ENCODE data around the gene MLLT3.

MLLT3 gene

DNA sequence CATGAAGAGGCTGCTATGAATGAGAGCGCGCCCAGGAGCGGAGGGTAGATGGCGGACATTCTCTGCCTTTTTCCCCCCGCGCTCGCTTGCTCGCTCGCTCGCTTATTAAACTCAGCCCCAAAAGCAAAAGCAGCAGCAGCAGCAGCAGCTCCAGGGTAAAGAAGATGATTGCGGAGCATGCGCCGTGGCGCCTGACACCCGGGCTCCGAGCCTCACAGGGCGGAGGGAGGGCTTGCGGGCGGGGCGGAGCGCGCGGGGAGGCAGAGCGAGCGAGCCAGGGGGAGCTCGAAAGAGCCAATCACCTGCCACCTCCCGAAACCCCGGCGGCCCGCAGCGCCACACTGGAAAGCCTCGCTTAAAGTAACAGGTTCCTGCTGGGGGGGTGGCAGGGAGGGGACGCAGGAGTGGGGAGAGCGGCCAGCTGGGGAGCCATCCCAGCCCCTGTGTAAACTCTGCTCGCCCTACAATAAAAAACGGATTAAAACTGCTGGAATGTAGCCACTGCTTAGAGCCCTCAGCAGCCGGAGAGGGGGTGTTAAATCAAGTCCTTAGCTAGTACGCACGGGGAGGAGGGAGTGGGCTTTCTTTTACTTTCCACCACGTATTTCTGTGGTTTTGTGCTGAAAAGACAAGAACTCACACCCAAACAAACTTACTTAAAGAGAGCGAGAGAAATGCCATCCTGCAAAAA is at the start of gene MLLT3:
TSS of gene MLLT3 (minus strand) at position 170 of the 691 bp plus-strand sequence.
- peak; percentile 96 to 97 for DNase-seq

DNA sequence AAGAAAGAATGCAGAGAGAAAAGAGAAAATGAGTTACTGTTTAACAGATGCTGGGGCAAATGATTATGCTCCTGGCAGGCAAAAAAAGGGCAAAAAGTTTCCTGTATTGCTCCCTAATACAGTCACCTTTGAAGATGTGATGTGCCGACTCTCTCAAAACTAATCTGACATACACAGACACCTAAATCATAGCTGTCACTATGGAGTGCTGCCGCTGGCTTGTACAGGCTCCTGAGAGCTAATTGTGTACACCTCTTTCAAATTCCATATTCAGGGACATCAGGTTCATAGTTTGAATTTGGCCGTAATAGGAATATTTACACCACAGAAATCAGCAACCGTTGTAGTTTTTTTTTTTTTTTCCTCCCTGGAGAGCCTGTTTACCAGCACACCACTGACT is 49.3 kb upstream of the MLLT3 start:
- no peak for DNase-seq

DNA sequence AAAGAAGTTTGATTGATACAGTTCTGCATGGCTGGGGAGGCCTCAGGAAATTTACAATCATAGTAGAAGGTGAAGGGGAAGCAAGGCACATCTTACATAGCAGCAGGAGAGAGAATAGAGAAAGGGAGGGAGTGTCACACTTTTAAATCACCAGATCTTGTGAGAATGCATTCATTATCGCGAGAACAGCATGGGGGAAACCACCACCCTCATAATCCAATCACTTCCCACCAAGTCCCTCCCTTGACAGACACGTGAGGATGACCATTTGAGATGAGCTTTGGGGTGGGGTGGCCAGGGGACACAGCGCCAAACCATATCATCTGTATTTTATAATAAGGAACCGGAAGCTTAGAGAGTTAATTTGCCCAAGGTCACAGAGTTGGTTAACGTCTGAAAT is 48.1 kb upstream of the MLLT3 start:
- DNase-seq, result no peak

DNA sequence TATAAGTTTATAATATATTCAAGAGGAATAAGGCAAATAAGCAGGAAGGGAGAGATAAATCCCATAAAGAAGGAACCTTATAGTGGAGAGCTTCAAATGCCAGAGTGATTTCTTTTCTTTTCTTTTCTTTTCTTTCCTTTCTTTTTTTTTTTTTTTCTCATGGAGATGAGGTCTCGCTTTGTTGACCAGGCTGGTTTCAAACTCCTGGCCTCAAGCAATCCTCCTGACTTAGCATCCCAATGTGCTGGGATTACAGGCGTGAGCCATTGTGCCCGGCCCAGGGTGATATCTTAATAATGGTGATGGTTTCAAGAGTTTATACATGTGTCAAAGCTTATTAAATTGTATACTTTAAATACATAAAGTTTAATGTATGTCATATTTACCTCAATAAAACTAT is 42.2 kb upstream of the MLLT3 start:
- DNase-seq, result no peak

DNA sequence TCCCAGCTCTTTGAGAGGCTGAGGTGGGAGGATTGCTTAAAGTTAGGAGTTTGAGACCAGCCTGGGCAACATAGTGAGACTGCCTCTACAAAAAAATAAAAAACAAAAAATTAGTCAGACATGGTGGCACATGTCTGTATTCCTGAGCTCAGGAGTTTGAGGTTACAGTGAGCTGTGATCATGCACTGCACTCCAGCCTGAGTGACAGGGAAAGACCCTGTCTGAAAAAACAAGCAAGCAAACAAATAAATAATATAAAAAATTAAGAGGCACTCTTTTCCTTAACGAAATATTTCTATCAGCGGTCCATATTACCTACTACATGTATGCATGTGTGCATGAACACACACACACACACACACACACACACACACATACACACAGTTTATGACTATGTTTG is 40.8 kb upstream of the MLLT3 start:
- DNase-seq, result no peak

DNA sequence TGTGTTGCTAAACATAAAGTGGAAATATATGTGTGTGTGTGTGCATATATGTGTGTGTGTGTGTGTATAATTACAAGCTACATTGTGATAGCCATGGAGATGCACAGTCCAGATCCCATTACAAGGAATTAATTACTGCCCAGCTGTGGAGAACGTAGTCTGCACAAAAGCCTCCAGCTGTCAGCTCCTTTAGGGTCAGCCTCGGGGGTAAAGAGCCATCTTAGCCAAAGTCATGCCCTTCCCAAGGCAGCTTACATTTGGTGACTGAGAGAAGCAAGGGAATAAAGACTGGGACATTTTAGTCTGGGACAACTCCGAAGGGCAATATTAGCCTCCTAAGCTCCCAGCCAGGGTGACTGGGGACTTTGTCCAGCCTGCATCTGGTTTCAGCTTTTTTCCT is 39.9 kb upstream of the MLLT3 start:
- no peak for DNase-seq

DNA sequence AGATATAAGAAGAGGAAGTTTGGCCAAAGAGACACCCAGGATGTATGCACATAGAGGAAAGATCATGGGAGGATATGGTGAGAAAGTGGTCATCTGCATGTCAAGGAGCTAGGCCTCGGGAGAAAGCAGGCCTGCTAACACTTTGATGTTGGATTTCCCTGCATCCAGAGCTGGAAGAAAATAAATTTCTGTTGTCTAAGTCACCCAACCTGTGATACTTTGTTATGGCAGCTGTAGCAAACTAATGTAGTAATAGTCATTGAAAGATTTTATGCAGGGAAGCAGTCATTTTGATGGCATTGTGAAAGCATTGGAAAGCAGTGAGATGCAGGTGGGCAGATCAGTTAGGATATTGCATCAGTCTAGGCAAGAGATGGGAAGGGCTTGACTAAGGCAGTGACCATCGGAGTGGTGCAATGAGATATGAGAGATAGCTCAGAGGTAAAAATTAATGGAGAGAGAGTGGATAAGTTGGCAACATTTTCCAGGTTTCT is 37.2 kb upstream of the MLLT3 start:
- DNase-seq, result no peak

DNA sequence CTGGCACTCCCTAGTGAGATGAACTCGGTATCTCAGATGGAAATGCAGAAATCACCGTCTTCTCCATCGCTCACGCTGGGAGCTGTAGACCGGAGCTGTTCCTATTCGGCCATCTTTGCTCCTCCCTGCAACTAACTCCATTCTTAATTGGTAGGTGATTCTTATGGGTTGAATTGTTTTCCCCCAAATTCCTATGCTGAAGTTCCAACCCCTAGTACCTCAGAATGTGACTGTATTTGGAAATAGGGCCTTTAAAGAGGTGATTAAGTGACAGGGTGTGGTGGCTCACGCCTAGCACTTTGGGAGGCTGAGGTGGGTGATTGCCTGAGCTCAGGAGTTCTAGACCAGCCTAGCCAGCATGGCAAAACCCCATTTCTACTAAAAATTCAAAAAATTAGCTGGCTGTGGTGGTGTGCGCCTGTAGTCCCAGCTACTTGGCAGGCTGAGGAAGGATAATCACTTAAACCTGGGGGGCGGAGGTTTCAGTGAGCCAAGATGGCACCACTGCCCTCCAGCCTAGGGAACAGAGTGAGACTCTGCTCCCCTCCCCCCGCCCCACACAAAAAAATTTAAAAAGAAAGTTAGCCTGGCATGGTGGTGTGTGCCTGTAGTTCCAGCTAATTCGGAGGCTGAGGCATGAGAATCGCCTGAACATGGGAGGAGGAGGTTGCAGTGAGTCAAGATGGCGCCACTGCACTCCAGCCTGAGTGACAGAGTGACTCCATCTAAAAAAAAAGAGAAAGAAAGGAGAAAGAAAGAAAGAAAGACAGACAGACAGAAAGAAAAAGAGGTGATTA is 36.6 kb upstream of the MLLT3 start:
- no peak for DNase-seq

DNA sequence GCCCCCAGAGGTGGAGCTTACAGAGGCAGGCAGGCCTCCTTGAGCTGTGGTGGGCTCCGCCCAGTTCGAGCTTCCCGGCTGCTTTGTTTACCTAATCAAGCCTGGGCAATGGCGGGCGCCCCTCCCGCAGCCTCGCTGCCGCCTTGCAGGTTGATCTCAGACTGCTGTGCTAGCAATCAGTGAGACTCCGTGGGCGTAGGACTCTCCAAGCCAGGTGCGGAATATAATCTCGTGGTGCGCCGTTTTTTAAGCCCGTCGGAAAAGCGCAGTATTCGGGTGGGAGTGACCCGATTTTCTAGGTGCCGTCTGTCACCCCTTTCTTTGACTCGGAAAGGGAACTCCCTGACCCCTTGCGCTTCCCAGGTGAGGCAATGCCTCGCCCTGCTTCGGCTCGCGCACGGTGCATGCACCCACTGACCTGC is 36.0 kb upstream of the MLLT3 start:
- peak; percentile 18 to 38 for DNase-seq

DNA sequence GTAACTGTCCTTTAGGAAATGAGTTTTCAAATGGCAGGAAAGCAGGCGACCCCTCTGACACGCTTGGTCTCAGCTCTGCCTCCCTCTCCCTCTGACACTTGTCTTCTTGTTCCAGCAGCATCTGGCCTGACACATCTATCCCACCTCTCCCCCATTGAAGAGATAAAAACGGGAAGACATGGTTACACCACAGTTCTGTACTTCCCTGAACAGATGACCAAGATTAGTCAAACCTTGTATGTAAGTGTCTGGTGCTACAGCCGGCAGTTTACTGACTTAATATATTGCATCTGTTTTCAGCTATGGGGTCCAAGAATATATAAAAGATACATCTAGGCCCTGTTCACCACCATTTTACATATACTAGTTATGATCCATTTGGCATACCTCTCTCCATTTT is 29.6 kb upstream of the MLLT3 start:
- DNase-seq, result no peak

DNA sequence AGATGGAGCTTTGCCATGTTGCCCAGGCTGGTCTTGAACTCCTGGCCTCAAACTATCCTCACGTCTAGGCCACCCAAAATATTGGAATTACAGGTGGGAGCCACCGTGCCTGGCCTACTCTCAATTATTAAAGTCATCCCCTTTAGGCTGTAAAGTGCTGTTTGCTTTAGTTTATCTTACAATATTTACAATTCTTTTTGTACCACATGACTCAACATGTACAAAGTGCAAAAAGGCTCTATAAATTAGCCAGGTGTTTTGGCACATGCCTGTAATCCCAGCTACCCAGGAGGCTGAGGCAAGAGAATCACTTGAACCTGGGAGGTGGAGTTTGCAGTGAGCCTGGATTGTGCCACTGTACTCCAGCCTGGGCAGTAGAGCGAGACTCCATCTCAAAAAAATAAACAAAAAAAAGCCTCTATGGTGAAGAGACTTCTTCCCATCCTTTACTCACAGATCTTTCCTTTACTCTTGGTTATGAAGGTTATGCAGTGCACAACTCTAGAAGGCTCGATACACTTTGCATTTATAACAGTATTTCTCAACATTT is 28.5 kb upstream of the MLLT3 start:
- no peak for DNase-seq

DNA sequence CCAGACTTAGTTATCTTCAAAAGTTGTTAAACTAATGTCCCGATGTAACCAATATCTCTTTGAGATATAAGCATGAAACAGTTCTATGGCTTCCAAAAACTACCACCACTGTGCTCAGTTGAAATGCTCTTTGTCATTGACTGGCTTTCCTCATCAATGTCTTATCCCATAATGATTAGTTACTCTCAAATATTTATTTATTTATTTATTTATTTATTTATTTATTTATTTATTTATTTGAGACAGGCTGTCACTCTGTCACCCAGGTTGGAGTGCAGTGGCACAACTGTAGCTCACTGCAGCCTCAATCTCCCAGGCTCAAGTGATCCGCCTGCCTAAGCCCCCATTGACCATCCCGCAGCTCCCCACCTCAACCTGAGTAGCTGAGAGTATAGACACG is 28.0 kb upstream of the MLLT3 start:
- no peak for DNase-seq

DNA sequence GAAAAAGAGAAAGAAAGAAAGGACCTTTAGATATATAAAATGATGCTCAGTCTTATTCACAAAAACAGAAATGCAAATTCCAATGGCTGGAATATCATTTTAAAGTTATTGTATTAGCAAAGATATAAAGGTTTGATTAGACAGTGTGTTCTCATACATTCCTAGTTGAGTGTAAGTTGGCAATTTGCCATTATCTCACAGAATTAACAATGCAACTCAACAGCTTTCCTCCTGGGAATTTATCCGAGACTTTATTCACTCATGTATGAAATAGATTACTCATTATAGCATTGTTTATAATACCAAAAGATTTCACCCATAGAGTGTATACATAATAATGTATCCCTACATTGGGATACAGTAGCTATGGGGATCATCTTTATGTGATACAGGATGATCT is 27.1 kb upstream of the MLLT3 start:
- DNase-seq, result no peak

DNA sequence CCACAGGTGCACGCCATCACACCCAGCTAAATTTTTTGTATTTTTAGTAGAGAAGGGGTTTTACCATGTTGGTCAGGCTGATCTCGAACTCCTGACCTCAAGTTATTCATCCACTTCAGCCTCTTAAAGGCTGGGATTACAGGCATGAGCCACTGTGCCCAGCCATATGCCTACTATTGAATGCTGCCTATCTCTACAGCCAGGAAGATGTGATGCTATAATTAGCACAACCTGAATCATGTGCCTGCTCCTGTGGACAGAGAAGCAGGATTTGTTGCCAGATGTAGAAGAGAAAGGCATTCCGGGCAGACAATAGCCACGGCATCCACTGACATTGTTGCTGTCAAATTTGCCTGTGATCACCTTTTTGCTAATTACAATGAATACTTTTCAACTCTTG is 24.4 kb upstream of the MLLT3 start:
- no peak for DNase-seq

DNA sequence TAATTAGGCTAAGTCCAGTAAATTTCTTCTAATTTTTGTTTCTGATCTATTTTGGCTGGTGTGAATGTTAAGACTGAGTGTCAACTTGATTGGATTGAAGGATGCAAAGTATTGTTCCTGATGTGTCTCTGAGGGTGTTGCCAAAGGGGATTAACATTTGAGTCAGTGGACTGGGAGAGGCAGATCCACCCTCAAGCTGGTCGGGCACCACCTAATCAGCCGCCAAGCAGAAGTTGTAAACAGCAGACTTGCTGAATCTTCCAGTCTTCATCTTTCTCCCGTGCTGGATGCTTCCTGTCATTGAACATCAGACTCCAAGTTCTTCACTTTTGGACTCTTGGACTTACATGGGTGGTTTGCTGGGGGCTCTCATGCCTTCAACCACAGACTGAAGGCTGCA is 21.4 kb upstream of the MLLT3 start:
- no peak for DNase-seq

DNA sequence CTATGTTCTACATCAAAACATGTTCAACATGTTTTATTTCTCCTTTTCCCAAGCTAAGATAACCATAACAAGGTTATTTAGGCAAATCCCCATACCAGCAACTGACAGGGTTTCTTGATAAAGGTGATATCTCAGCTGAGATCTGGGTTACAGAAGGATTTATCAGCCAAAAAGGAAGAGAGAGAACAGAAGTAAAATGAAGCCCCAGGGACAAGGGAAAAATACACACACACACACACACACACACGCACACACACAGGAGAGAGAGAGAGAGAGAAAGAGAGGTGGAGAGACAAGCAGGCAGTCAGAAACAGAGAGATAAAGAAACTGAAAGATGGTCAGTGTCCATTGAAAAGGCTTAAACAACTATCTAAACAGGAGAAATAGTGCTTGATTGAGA is 19.7 kb upstream of the MLLT3 start:
- no peak for DNase-seq

DNA sequence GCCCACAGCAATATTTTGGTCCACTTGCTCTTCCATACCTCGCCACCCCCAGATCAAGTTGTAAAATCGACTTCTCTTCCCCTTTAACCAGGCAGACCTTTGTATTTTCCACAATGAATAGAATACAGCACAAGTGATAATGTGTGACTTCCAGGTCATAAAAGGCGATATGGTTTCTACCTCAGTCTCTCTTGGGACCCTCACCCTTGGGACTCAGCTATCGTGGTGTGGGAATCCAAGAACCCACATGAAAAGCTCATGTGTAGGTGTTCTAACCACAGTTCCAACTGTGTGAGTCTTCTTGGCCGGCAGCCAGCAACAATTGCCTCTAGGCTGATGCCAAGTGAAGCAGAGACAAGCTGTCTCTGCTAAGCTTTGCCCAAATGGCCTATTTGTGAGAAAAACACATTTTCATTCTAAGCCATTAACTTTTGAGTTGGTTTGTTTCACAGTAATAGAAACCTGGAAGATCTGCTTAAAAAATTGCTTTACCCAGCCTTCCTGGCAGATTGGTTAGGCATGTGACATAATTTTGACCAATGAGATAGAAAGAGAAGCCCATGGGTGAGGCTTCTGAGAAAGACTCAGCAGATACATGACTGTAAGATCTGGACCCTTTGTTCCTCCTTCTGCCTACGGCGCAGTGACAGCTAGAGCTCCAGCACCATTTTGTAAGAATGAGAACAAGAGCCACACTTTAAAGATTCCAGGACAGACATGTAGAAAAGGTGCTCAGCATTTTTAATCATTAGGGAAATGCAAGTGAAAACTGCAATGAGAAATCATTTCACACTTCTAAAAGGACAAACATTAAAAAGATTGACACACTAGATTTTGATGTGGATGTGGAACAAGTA is 18.3 kb upstream of the MLLT3 start:
- peak; percentile 75 to 82 for DNase-seq

DNA sequence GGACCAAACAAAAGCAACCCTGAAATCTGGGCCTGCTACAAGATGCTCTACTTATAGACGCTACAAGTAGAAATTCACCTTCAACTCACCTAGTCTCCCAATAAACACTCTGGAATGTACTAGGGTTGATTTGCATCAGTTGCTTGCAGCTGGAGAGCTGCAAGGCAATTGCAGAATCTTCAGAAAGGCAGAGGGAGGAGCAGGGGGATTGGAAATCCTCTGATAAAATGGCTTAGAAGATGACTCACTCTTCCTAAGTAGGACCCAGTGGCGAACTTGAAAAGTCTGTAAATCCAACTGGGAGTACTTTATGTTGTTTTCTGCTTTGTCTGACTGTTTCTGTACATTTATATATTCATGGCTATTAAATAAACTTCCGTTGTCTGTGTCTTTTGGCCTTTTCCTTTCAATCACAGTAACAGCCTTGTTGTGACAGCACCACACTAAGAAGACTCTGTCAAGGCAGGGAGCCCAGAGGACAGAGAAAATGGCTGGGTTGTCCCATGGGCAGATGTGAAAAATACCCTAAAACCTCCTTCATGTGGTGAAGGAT is 14.7 kb upstream of the MLLT3 start:
- no peak for DNase-seq

DNA sequence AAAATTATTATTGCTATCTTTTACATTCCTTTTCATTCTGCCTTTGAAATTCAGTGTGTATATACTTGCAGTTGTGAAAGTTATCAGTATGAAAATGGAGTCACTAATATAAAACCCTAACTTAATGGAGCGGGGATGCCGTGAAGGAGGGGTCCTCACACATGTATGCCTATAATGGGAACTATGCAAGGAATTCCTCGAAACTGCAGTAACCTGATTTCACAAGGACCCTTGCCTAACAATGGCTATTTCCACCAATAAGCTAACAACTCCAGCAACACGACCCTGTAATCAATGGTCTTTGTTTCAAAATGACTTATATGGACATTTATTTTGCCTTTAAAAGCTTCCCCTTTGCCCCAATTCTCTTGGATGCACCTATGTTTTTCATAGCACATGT is 12.6 kb upstream of the MLLT3 start:
- no peak for DNase-seq

DNA sequence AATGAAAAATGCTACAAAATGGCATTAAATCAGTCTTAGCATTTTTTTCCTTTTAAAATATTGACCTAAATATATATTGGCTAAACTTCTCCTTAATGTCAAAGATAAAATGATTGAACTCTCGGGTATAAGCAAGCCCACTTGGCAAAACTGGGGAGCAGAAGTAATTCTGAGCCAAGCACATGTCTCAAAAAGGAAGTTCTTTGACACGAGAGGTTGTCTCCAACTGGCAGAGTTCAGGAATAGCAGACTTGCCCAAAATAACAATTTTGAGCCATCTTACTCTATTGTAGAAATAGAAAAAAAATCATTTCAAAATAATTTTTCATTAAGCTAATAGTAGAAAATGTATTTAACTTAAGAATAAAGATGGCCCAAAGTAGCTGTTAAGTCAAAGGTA is 10.4 kb upstream of the MLLT3 start:
- no peak for DNase-seq

DNA sequence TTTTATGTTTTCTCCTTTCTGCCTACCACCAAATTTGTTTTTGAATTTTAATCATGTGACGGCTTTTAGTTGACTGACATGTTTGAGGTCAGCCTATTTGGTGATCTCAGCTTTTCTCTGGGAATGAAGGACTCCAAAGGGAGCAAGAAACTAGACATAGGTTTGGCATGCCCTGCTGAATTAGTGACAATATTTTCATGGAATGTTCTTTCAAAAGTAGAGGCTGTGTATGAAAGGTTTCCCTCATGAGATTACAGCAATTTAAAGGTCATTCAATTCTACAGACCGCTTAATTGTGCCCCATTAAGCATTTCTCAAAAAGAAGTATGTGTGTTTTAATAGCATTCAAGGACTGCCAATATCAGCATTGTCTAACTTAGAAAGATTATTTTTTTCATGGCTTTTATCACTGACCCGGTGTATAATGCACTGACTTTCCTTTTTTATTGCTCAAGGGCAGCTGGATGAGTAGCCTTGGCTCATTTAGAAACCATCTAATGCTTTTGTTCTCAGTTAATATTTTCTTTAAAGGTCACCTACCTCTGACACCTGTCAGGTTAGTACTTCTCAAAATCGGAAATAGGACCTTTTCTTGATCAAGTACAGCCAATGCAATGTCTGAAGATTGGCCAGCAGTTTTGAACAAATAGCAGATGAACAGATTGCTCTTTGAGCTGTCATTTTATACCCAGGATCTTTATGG is 8.1 kb upstream of the MLLT3 start:
- no peak for DNase-seq

DNA sequence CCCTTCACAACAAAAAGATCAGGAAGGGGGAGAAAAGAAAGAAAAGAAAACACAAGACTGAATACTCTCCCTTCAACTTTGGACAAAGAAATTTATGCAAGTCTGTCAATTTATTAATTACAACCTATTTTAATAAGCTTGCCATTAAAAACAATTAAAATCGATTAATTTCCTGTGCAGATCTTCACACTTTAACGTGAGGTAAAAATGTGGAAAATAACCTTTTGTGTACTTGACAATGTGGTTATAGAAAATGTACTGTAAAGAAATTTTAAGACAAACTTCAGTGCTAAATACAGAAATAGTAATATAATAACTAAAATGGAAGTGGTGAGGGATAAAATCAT is 2.7 kb upstream of the MLLT3 start:
- no peak for DNase-seq
